Loucy (cell line): ENCODE results near the gene ZBTB20.

ENCODE experiments used
- CTCF ChIP-seq: fragments of 200-600 bp; sonication (generic); conservative IDR thresholded peaks from 2 replicates; pipeline ENCODE4 v1.5.1; 2014; ENCODE audit warnings: mild to moderate bottlenecking, antibody characterized with exemption, low read length
- EZH2phosphoT487 ChIP-seq: fragments of 200-600 bp; IDR thresholded peaks from 2 replicates; pipeline ENCODE4 v1.6.1; 2018; ENCODE audit warnings: antibody characterized with exemption, mild to moderate bottlenecking, moderate library complexity, borderline replicate concordance

GRCh38 chr3:114739627-114740026 is 407.5 kb downstream of the ZBTB20 start:
- TF ChIP-seq CTCF (no peak), EZH2phosphoT487 (no peak)
